Stimulated activated naive CD8-positive, alpha-beta T cell treated with anti-CD3 and anti-CD28 coated beads, Interleukin-15, Interleukin-2, amounts not matched to agents 100 ng/mL and 50 ng/mL, for 24 hours (primary cell): ENCODE measurements around the gene UBA1.
A peak's percentile ranks its signal among the peaks of the same experiment; 100 is the strongest.

Source experiments
- H3K27ac Mint-ChIP-seq: one replicate; pipeline ENCODE4 v1.8.0; 2021; ENCODE audit warnings: mild to moderate bottlenecking, mixed read lengths
- H3K27me3 Mint-ChIP-seq: one replicate; pipeline ENCODE4 v1.8.0; 2021; ENCODE audit warnings: mixed read lengths
- H3K36me3 Mint-ChIP-seq: one replicate; pipeline ENCODE4 v1.8.0; 2021; ENCODE audit warnings: low read depth, mixed read lengths
- H3K4me1 Mint-ChIP-seq: one replicate; pipeline ENCODE4 v1.8.0; 2021; ENCODE audit warnings: low read depth, mixed read lengths
- H3K4me3 Mint-ChIP-seq: one replicate; pipeline ENCODE4 v1.8.0; 2021; ENCODE audit warnings: mild to moderate bottlenecking, mixed read lengths
- H3K9me3 Mint-ChIP-seq: one replicate; pipeline ENCODE4 v1.8.0; 2021; ENCODE audit warnings: mixed read lengths

Gene UBA1

DNA sequence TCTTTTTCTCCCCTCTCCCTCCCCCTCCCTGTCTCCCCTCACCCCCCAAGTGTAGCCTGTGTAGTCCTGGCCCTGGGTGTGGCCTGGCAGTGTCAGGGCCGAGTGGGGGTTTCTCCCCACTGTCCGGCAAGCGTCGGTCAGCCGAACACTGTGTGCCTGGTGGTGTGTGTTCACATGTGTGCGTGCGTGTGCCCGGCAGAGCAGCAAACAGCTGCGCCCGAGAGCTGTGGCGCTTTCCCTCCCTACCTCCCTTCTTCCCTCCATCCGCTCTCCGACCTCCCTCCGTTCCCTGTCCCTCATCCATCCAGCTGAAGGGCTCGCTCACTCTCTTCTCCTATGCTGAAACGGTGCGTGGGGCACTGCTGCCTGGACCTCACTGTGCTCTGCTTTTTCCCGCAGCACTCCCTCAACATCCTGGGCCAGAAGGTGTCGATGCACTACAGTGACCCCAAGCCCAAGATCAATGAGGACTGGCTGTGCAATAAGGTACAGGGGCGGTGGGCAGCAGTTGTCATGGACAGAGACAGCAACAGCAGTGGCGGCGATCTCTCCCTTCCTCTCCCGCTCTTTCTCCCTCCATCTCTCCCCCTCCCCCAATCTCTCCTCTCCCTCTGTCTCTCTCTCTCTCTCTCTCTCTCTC lies 17.4 kb upstream of the UBA1 start:
- Mint-ChIP-seq H3K27ac (no peak overlapping the region), H3K9me3 (no peaks in the 10 kb centered on the region), H3K27me3 (no peaks in the 10 kb centered on the region), H3K4me1 (peaks cover 2% of the 10 kb centered on the region), H3K36me3 (peaks cover 36% of the 10 kb centered on the region), H3K4me3 (no peak overlapping the region)

- peaks cover 2% of the 10 kb centered on the region for H3K4me1 Mint-ChIP-seq
- no peak overlapping the region for H3K27ac Mint-ChIP-seq
- H3K9me3 Mint-ChIP-seq = no peaks in the 10 kb centered on the region
- no peaks in the 10 kb centered on the region for H3K27me3 Mint-ChIP-seq
- no peak overlapping the region for H3K4me3 Mint-ChIP-seq
- H3K36me3 Mint-ChIP-seq = peaks cover 31% of the 10 kb centered on the region
Measured at GRCh38 chrX:47177079-47177478, 16.6 kb upstream of the UBA1 start.

DNA sequence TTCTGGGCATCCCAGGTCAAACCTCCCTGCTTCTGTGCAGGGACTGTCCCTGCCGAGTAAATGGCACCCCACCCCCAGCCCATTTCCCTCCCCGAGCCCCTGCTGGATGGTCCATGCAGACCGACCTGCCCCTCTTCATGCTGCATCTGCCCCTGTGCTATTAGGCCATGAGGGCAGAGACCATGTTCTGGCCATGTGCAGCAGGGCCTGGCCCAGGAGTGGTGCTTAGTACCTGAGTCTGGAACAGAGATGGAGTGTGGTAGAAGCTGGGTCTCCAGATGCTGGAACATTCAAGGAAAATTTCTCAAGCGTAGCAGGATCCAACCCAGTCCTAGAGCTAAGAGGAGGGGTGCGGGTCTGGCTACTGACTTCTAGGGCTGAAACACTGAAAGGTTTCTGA lies 15.3 kb upstream of the UBA1 start:
- H3K36me3 Mint-ChIP-seq = peaks cover 22% of the 10 kb centered on the region
- no peak overlapping the region for H3K4me3 Mint-ChIP-seq
- peaks cover 2% of the 10 kb centered on the region for H3K4me1 Mint-ChIP-seq
- no peaks in the 10 kb centered on the region for H3K9me3 Mint-ChIP-seq
- no peak overlapping the region for H3K27ac Mint-ChIP-seq
- no peaks in the 10 kb centered on the region for H3K27me3 Mint-ChIP-seq

- Mint-ChIP-seq H3K27ac (no peak overlapping the region), H3K36me3 (peaks cover 22% of the 10 kb centered on the region), H3K4me3 (no peak overlapping the region), H3K27me3 (no peaks in the 10 kb centered on the region), H3K9me3 (no peaks in the 10 kb centered on the region), H3K4me1 (peaks cover 2% of the 10 kb centered on the region)
Measured at GRCh38 chrX:47179221-47179927, 14.3 kb upstream of the UBA1 start.

DNA sequence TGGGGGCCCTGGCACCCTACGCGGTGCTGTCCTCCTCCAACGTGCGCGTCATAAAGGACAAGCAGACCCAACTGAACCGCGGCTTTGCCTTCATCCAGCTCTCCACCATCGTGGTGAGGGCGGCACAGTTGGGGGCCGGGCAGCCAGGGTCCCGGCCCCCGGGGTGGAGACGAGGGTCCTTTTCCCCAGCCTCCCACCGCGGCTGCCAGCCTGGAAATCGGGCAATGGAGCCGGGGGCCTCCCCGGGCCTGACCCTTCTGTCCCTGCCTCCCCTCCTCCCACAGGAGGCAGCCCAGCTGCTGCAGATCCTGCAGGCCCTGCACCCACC lies 13.7 kb upstream of the UBA1 start:
- Mint-ChIP-seq H3K9me3 (no peaks in the 10 kb centered on the region), H3K4me1 (peaks cover 2% of the 10 kb centered on the region), H3K36me3 (peaks cover 22% of the 10 kb centered on the region), H3K27me3 (no peaks in the 10 kb centered on the region), H3K27ac (no peak overlapping the region), H3K4me3 (no peak overlapping the region)

GRCh38 chrX:47180346-47180745 lies 13.3 kb upstream of the UBA1 start:
- Mint-ChIP-seq H3K4me3 (no peak overlapping the region), H3K9me3 (no peaks in the 10 kb centered on the region), H3K4me1 (peaks cover 2% of the 10 kb centered on the region), H3K27me3 (no peaks in the 10 kb centered on the region), H3K36me3 (peaks cover 25% of the 10 kb centered on the region), H3K27ac (no peak overlapping the region)

GRCh38 chrX:47181301-47181700 lies 12.3 kb upstream of the UBA1 start:
- H3K36me3 Mint-ChIP-seq = peaks cover 30% of the 10 kb centered on the region
- H3K9me3 Mint-ChIP-seq = no peaks in the 10 kb centered on the region
- H3K4me1 Mint-ChIP-seq = peaks cover 2% of the 10 kb centered on the region
- H3K27ac Mint-ChIP-seq = no peak overlapping the region
- no peak overlapping the region for H3K4me3 Mint-ChIP-seq
- no peaks in the 10 kb centered on the region for H3K27me3 Mint-ChIP-seq

DNA sequence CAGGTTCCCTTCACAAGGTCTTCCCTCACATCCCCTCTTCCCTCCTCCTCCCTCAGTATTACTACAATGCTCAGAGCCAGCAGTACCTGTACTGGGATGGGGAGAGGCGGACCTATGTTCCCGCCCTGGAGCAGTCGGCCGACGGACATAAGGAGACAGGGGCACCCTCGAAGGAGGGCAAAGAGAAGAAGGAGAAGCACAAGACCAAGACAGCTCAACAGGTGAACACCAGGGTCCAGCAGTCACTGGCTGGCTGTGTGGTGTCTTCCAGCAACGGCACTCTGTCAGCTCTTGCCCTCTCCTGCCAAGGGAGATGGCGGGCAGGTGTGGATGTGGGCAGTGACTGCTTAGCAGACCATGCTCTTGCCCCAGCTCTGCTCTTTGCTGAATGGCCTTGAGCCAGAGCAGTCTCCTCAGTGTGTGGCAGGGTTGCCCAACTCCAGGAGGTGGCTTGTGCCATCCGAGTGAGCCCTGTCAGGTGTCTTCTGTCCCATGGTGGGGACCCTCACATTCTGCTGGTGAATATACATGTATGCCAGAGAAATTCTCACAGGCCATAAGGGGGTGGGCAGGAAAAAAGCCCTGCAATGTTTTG lies 11.4 kb upstream of the UBA1 start:
- H3K4me3 Mint-ChIP-seq = no peak overlapping the region
- no peaks in the 10 kb centered on the region for H3K9me3 Mint-ChIP-seq
- peaks cover 27% of the 10 kb centered on the region for H3K36me3 Mint-ChIP-seq
- H3K27me3 Mint-ChIP-seq = no peaks in the 10 kb centered on the region
- H3K4me1 Mint-ChIP-seq = peaks cover 2% of the 10 kb centered on the region
- no peak overlapping the region for H3K27ac Mint-ChIP-seq

- Mint-ChIP-seq H3K4me3 (no peak overlapping the region), H3K36me3 (peaks cover 18% of the 10 kb centered on the region), H3K27ac (no peak overlapping the region), H3K27me3 (no peaks in the 10 kb centered on the region), H3K9me3 (no peaks in the 10 kb centered on the region), H3K4me1 (peaks cover 15% of the 10 kb centered on the region)
Measured at GRCh38 chrX:47184486-47184885, 9.1 kb upstream of the UBA1 start.

DNA sequence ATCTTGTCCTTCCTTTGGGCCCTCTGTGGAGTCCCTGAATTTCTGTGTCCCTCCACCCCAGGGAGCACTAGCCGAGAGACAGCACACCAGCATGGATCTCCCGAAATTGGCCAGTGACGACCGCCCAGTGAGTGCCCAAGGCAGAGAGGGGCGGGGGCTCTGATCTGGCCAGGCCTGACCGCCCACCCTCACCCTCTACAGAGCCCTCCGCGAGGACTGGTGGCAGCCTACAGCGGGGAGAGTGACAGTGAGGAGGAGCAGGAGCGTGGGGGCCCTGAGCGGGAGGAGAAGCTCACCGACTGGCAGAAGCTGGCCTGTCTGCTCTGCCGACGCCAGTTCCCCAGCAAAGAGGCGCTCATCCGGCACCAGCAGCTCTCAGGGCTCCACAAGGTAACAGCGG lies 8.4 kb upstream of the UBA1 start:
- H3K4me3 Mint-ChIP-seq = no peak overlapping the region
- H3K27me3 Mint-ChIP-seq = no peaks in the 10 kb centered on the region
- H3K9me3 Mint-ChIP-seq = no peaks in the 10 kb centered on the region
- peaks cover 16% of the 10 kb centered on the region for H3K36me3 Mint-ChIP-seq
- no peak overlapping the region for H3K27ac Mint-ChIP-seq
- H3K4me1 Mint-ChIP-seq = peaks cover 18% of the 10 kb centered on the region

DNA sequence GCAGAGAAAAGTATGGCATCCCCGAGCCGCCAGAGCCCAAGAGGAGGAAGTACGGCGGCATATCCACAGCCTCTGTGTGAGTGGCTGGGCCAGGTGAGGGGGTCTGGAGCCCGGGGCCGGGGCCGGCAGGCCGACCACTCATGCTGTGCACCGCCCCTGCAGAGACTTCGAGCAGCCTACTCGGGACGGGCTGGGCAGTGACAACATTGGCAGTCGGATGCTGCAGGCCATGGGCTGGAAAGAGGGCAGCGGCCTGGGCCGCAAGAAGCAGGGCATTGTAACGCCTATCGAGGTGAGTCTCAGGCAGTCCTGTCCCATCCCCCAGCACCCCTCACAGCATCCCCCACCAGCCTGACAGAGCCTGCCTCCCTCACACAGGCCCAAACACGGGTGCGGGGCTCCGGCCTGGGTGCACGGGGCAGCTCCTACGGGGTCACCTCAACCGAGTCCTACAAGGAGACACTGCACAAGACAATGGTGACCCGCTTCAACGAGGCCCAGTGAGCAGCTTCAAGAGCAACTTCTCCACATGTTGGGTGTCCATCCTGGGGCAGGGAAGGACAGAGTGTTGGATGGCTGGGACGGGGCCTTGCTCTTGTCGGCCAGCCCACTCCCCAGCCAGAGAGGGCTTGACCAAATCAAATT lies 7.4 kb upstream of the UBA1 start:
- no peak overlapping the region for H3K27ac Mint-ChIP-seq
- H3K4me1 Mint-ChIP-seq = peaks cover 22% of the 10 kb centered on the region
- H3K36me3 Mint-ChIP-seq = peaks cover 16% of the 10 kb centered on the region
- no peaks in the 10 kb centered on the region for H3K27me3 Mint-ChIP-seq
- no peaks in the 10 kb centered on the region for H3K9me3 Mint-ChIP-seq
- H3K4me3 Mint-ChIP-seq = no peak overlapping the region

DNA sequence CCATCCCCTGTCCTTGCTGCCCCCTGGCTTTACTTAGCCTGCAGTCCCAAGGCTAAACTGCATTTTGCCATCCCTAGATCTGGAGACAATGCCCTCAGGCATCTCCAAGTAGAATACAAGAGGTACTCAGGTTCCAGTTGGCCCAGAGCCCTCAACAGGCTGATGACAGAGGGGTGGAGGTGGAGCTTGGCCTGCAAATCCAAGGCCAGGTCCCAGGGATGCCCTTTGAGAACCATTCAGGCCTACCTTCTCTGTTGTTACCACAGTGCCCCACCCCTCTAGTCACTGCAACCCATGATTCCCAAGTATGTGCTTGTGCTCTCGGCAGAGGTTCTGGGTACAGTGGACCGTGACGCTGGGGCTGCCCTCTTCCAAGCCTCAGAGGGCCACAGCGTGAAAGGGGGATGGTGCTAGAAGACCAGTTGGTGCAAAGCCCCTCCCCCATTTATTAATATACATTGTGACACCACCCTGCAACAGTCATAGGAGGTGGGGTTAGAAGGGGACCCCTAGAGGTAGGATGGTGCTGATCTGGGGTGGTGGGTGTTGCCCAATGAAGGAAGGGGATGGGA lies 6.4 kb upstream of the UBA1 start:
- H3K36me3 Mint-ChIP-seq = peaks cover 16% of the 10 kb centered on the region
- no peak overlapping the region for H3K27ac Mint-ChIP-seq

GRCh38 chrX:47189906-47190305 lies 3.7 kb upstream of the UBA1 start:
- Mint-ChIP-seq H3K4me3 (no peak overlapping the region), H3K27ac (no peak overlapping the region), H3K27me3 (no peaks in the 10 kb centered on the region), H3K36me3 (peaks cover 25% of the 10 kb centered on the region), H3K9me3 (no peaks in the 10 kb centered on the region), H3K4me1 (peaks cover 39% of the 10 kb centered on the region)

More for the DNA sequence above, 6.4 kb upstream of the UBA1 start:
- Mint-ChIP-seq H3K27me3 (no peaks in the 10 kb centered on the region), H3K4me1 (peaks cover 22% of the 10 kb centered on the region), H3K9me3 (no peaks in the 10 kb centered on the region), H3K4me3 (no peak overlapping the region)

- peak overlapping the region; percentile 90 for H3K27ac Mint-ChIP-seq
- peaks cover 21% of the 10 kb centered on the region for H3K36me3 Mint-ChIP-seq
- no peaks in the 10 kb centered on the region for H3K9me3 Mint-ChIP-seq
- H3K27me3 Mint-ChIP-seq = no peaks in the 10 kb centered on the region
- peak overlapping the region; percentile 92 for H3K4me3 Mint-ChIP-seq
- peaks cover 45% of the 10 kb centered on the region for H3K4me1 Mint-ChIP-seq
Measured at GRCh38 chrX:47190445-47191269, 3.0 kb upstream of the UBA1 start.
